ENCODE measurements around the gene DMPK.

The DMPK gene

GRCh38 chr19:45782162-45782691, at the start of gene DMPK:
Gene DMPK, minus strand, starts transcription at chr19:45782490. Its CDS starts 138 bp downstream, at chr19:45782352.
- H3K4me3 ChIP-seq (ENCODE audit: low read length): no peak within 1 kb of the TSS
- H3K4me1 ChIP-seq (ENCODE audit: low read length): peaks cover 31% of the 10 kb centered on the region
- H3K27ac ChIP-seq (ENCODE audit: low read length): no peak within 1 kb of the TSS
- TF ChIP-seq EZH2phosphoT487 (IDR thresholded peaks at IDR 0.05; ENCODE audit: low read depth) (no peak), CTCF (IDR thresholded peaks at IDR 0.05; ENCODE audit: low read depth, low read length) (no peak)
- H3K4me2 ChIP-seq (ENCODE audit: low read length): no peak within 1 kb of the TSS
- no peak within 1 kb of the TSS for H2AFZ ChIP-seq (ENCODE audit: low read depth, low read length)
- no peak within 1 kb of the TSS for H3K9ac ChIP-seq (ENCODE audit: low read length)
- H3K79me2 ChIP-seq (ENCODE audit: low read length): no peaks in the 10 kb centered on the region
- H4K20me1 ChIP-seq (ENCODE audit: insufficient read depth, low read length): 0 out of 2 replicates have a peak, but pooled peaks cover 10% of the 10 kb centered on the region
- peaks cover 11% of the 10 kb centered on the region for H3K36me3 ChIP-seq (replicated peaks; ENCODE audit: low read depth, low read length)
- no peaks in the 10 kb centered on the region for H3K27me3 ChIP-seq (ENCODE audit: low read depth, low read length)
- no peaks in the 10 kb centered on the region for H3K9me3 ChIP-seq (ENCODE audit: insufficient read depth, low read length)

GRCh38 chr19:45828945-45829344, 46.7 kb upstream of the DMPK start:
- H2AFZ ChIP-seq (ENCODE audit: low read depth, low read length): no peak overlapping the region
- no peak overlapping the region for H3K9ac ChIP-seq (ENCODE audit: low read length)
- TF ChIP-seq CTCF (IDR thresholded peaks at IDR 0.05; ENCODE audit: low read depth, low read length): no peak
- TF ChIP-seq EZH2phosphoT487 (IDR thresholded peaks at IDR 0.05; ENCODE audit: low read depth): no peak
- H3K9me3 ChIP-seq (ENCODE audit: insufficient read depth, low read length): no peaks in the 10 kb centered on the region
- H3K27ac ChIP-seq (ENCODE audit: low read length): no peak overlapping the region
- no peak overlapping the region for H3K4me3 ChIP-seq (ENCODE audit: low read length)
- H3K79me2 ChIP-seq (ENCODE audit: low read length): no peaks in the 10 kb centered on the region
- no peaks in the 10 kb centered on the region for H3K27me3 ChIP-seq (ENCODE audit: low read depth, low read length)
- no peaks in the 10 kb centered on the region for H4K20me1 ChIP-seq (ENCODE audit: insufficient read depth, low read length)
- no peak overlapping the region for H3K4me2 ChIP-seq (ENCODE audit: low read length)
- no peaks in the 10 kb centered on the region for H3K4me1 ChIP-seq (ENCODE audit: low read length)
- peaks cover 82% of the 10 kb centered on the region for H3K36me3 ChIP-seq (replicated peaks; ENCODE audit: low read depth, low read length)

- peaks cover 84% of the 10 kb centered on the region for H3K36me3 ChIP-seq (replicated peaks; ENCODE audit: low read depth, low read length)
- H3K4me2 ChIP-seq (ENCODE audit: low read length): no peak overlapping the region
- H3K4me1 ChIP-seq (ENCODE audit: low read length): no peaks in the 10 kb centered on the region
- H3K79me2 ChIP-seq (ENCODE audit: low read length): no peaks in the 10 kb centered on the region
- TF ChIP-seq CTCF (IDR thresholded peaks at IDR 0.05; ENCODE audit: low read depth, low read length) (no peak), EZH2phosphoT487 (IDR thresholded peaks at IDR 0.05; ENCODE audit: low read depth) (no peak)
- no peak overlapping the region for H3K4me3 ChIP-seq (ENCODE audit: low read length)
- H3K9me3 ChIP-seq (ENCODE audit: insufficient read depth, low read length): no peaks in the 10 kb centered on the region
- H3K27ac ChIP-seq (ENCODE audit: low read length): no peak overlapping the region
- H4K20me1 ChIP-seq (ENCODE audit: insufficient read depth, low read length): no peaks in the 10 kb centered on the region
- H3K27me3 ChIP-seq (ENCODE audit: low read depth, low read length): no peaks in the 10 kb centered on the region
- H2AFZ ChIP-seq (ENCODE audit: low read depth, low read length): no peak overlapping the region
- no peak overlapping the region for H3K9ac ChIP-seq (ENCODE audit: low read length)
Observed at GRCh38 chr19:45828523-45828922, 46.2 kb upstream of the DMPK start.

- Histone ChIP-seq H3K4me2 (ENCODE audit: low read length) (no peak overlapping the region), H3K4me1 (ENCODE audit: low read length) (no peaks in the 10 kb centered on the region), H3K36me3 (replicated peaks; ENCODE audit: low read depth, low read length) (peaks cover 93% of the 10 kb centered on the region), H3K27ac (ENCODE audit: low read length) (no peak overlapping the region), H2AFZ (ENCODE audit: low read depth, low read length) (no peak overlapping the region), H4K20me1 (ENCODE audit: insufficient read depth, low read length) (no peaks in the 10 kb centered on the region), H3K9ac (ENCODE audit: low read length) (no peak overlapping the region), H3K9me3 (ENCODE audit: insufficient read depth, low read length) (no peaks in the 10 kb centered on the region), H3K79me2 (ENCODE audit: low read length) (no peaks in the 10 kb centered on the region), H3K27me3 (ENCODE audit: low read depth, low read length) (no peaks in the 10 kb centered on the region), H3K4me3 (ENCODE audit: low read length) (no peak overlapping the region)
- TF ChIP-seq CTCF (IDR thresholded peaks at IDR 0.05; ENCODE audit: low read depth, low read length): no peak
- no peak for TF ChIP-seq EZH2phosphoT487 (IDR thresholded peaks at IDR 0.05; ENCODE audit: low read depth)
Observed at GRCh38 chr19:45827459-45828093, 45.3 kb upstream of the DMPK start.
